OCI-LY7 (cell line): ENCODE measurements around the gene DRAM1.

ENCODE experiments used
- EZH2phosphoT487 ChIP-seq: fragments of 200-600 bp; sonication (generic); IDR thresholded peaks from 2 replicates; pipeline ENCODE4 v1.6.1; 2018; ENCODE audit warnings: low read depth, borderline replicate concordance, mild to moderate bottlenecking, mixed run types, antibody characterized with exemption, low read length, moderate library complexity, mixed read lengths
- TF ChIP-seq, protein P1 (sequence below): fragments of 200-600 bp; sonication (generic); conservative IDR thresholded peaks from 2 replicates; pipeline ENCODE4 v1.5.1; 2014; ENCODE audit warnings: mild to moderate bottlenecking, antibody characterized with exemption, low read length, moderate library complexity, mixed read lengths

DNA sequence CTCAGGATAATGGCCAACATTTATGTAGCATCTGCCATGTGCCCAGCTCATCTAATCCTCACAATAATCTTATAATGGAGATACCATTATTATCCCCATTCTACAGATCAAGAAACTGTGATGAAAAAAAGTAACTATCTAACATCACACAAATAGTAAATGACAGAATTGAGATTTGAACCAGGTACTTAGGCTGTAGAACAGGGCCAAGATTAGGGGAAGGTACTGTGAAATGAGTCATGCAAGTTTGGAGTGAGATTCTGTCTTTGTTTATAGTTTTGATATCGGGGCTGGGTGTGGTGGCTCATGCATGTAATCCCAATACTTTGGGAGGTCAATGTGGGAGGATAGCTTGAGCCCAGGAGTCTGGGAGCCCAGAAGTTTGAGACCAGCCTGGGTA is 45.4 kb upstream of the DRAM1 start:
- TF ChIP-seq, protein P1, sequence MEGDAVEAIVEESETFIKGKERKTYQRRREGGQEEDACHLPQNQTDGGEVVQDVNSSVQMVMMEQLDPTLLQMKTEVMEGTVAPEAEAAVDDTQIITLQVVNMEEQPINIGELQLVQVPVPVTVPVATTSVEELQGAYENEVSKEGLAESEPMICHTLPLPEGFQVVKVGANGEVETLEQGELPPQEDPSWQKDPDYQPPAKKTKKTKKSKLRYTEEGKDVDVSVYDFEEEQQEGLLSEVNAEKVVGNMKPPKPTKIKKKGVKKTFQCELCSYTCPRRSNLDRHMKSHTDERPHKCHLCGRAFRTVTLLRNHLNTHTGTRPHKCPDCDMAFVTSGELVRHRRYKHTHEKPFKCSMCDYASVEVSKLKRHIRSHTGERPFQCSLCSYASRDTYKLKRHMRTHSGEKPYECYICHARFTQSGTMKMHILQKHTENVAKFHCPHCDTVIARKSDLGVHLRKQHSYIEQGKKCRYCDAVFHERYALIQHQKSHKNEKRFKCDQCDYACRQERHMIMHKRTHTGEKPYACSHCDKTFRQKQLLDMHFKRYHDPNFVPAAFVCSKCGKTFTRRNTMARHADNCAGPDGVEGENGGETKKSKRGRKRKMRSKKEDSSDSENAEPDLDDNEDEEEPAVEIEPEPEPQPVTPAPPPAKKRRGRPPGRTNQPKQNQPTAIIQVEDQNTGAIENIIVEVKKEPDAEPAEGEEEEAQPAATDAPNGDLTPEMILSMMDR: no peak
- no peak for TF ChIP-seq EZH2phosphoT487
